Measurements from ENCODE around the gene TNFRSF1A. TPM values are rescaled to one million over a fixed set of nuclear protein-coding genes. Genes with fewer than 3 reads are reported as not detected.

TNFRSF1A gene
- total RNA-seq, 1 donor from 2014 or later = 90.5 TPM

Other genes starting within 250 kb of the TNFRSF1A start
- 99.9 TPM for gene VWF, start 217.4 kb downstream of the TNFRSF1A start, total RNA-seq (ENCODE audit: insufficient read depth, low replicate concordance)
- 442 TPM for gene CD9, start 141.7 kb downstream of the TNFRSF1A start, total RNA-seq (ENCODE audit: insufficient read depth, low replicate concordance)
- gene PLEKHG6, start 31.4 kb downstream of the TNFRSF1A start, total RNA-seq (ENCODE audit: insufficient read depth, low replicate concordance) = 0.96 TPM
- 2.2 TPM for gene SCNN1A, start 33.5 kb upstream of the TNFRSF1A start, total RNA-seq (ENCODE audit: insufficient read depth, low replicate concordance)
- gene LTBR, start 42.1 kb upstream of the TNFRSF1A start, total RNA-seq (ENCODE audit: insufficient read depth, low replicate concordance) = 62.1 TPM
- not detected for gene CD27, start 102.9 kb upstream of the TNFRSF1A start, total RNA-seq (ENCODE audit: insufficient read depth, low replicate concordance)
- gene TAPBPL, start 110.0 kb upstream of the TNFRSF1A start, total RNA-seq (ENCODE audit: insufficient read depth, low replicate concordance) = 3.6 TPM
- gene VAMP1, start 128.6 kb upstream of the TNFRSF1A start, total RNA-seq (ENCODE audit: insufficient read depth, low replicate concordance) = 1.2 TPM
- gene MRPL51, start 151.2 kb upstream of the TNFRSF1A start, total RNA-seq (ENCODE audit: insufficient read depth, low replicate concordance) = 247 TPM
- 14.7 TPM for gene NCAPD2, start 152.0 kb upstream of the TNFRSF1A start, total RNA-seq (ENCODE audit: insufficient read depth, low replicate concordance)
- gene GAPDH, start 192.4 kb upstream of the TNFRSF1A start, total RNA-seq (ENCODE audit: insufficient read depth, low replicate concordance) = 4,076 TPM
- 2.2 TPM for gene IFFO1, start 214.0 kb upstream of the TNFRSF1A start, total RNA-seq (ENCODE audit: insufficient read depth, low replicate concordance)
- 6.7 TPM for gene NOP2, start 226.2 kb upstream of the TNFRSF1A start, total RNA-seq (ENCODE audit: insufficient read depth, low replicate concordance)